SK-N-SH (cell line): ENCODE data around the gene MBTPS1. TPM values are rescaled to one million over a fixed set of nuclear protein-coding genes. Genes with fewer than 3 reads are reported as not detected.
A peak's percentile ranks its signal among the peaks of the same experiment; 100 is the strongest.

Source experiments
- CTCF ChIA-PET: fragments of 300-600, 350-600 bp; formaldehyde crosslinking; extraction: SDS; loops from one replicate; lab custom pipeline; 2021; lab: Yijun Ruan, JAX
- POLR2A ChIA-PET: fragments of 350-600 bp; sonication (Branson Sonifier 250); formaldehyde crosslinking; extraction: SDS; loops from one replicate; lab custom pipeline; 2020; ENCODE audit warnings: antibody characterized with exemption, inconsistent platforms; lab: Yijun Ruan, JAX
- DNase-seq: peaks from one replicate; pipeline ENCODE4 v3.0.0; 2012
- H2AFZ ChIP-seq: fragments of 200-600 bp; sonication (generic); 2 replicates; pipeline ENCODE4 v1.8.1; 2016; ENCODE audit warnings: antibody characterized with exemption, mild to moderate bottlenecking, low read depth
- H3F3A ChIP-seq: fragments of 200-600 bp; sonication (generic); replicated peaks from 2 replicates; pipeline ENCODE3; 2016; ENCODE audit warnings: antibody characterized with exemption, mild to moderate bottlenecking; ENCODE audit not compliant: insufficient read depth
- H3K27ac ChIP-seq, 2 experiments: fragments of 200-500 bp in 1 of 2; fragments of 200-600 bp in 1 of 2; sonication (Bioruptor generic) in 1 of 2; sonication (generic), shearing (Covaris generic) in 1 of 2; 2 replicates each; pipeline versions ENCODE4 v1.5.1 to v1.6.1; 2014 to 2016; ENCODE audit warnings: low read depth in 2 of 2, inconsistent platforms in 1 of 2, low read length in 1 of 2, mild to moderate bottlenecking in 1 of 2, mixed read lengths in 1 of 2
- H3K27me3 ChIP-seq: fragments of 200-600 bp; sonication (generic), shearing (Covaris generic); 2 replicates; pipeline ENCODE4 v1.6.1; 2016; ENCODE audit warnings: mixed run types; ENCODE audit not compliant: insufficient read depth
- H3K36me3 ChIP-seq, 2 experiments: fragments of 200-500 bp in 1 of 2; fragments of 200-600 bp in 1 of 2; sonication (Bioruptor generic) in 1 of 2; sonication (generic) in 1 of 2; replicated peaks in 1 of 2; 2 replicates each; pipeline versions ENCODE3 to v1.5.1; 2014 to 2016; ENCODE audit warnings: low read length in 1 of 2, mild to moderate bottlenecking in 1 of 2; ENCODE audit not compliant: insufficient read depth in 2 of 2, control insufficient read depth in 1 of 2
- H3K4me1 ChIP-seq, 2 experiments: fragments of 200-500 bp in 1 of 2; fragments of 200-600 bp in 1 of 2; sonication (Bioruptor generic) in 1 of 2; sonication (generic), shearing (Covaris generic) in 1 of 2; 2 replicates each; pipeline versions ENCODE4 v1.5.1 to v1.6.1; 2014 to 2016; ENCODE audit warnings: low read depth in 1 of 2, low read length in 1 of 2, mixed run types in 1 of 2; ENCODE audit not compliant: insufficient read depth in 2 of 2, control insufficient read depth in 1 of 2
- H3K4me2 ChIP-seq: fragments of 200-600 bp; sonication (generic), shearing (Covaris generic); 2 replicates; pipeline ENCODE4 v1.6.1; 2017; ENCODE audit warnings: mixed run types
- H3K4me3 ChIP-seq, 2 experiments: fragments of 200-500 bp in 1 of 2; fragments of 200-600 bp in 1 of 2; sonication (Bioruptor generic) in 1 of 2; sonication (generic), shearing (Covaris generic) in 1 of 2; 2 replicates each; pipeline versions ENCODE4 v1.5.1 to v1.8.1; 2014 to 2016; ENCODE audit warnings: low read depth in 2 of 2, inconsistent platforms in 1 of 2, low read length in 1 of 2, mild to moderate bottlenecking in 1 of 2, mixed read lengths in 1 of 2, moderate library complexity in 1 of 2
- H3K79me2 ChIP-seq: fragments of 200-600 bp; sonication (generic); 2 replicates; pipeline ENCODE4 v1.8.1; 2017; ENCODE audit warnings: mild to moderate bottlenecking; ENCODE audit not compliant: insufficient read depth
- H3K9ac ChIP-seq: fragments of 200-600 bp; sonication (generic); 2 replicates; pipeline ENCODE4 v1.6.1; 2017; ENCODE audit warnings: mixed run types
- H3K9me2 ChIP-seq: fragments of 200-600 bp; sonication (generic); 2 replicates; pipeline ENCODE4 v1.6.1; 2017; ENCODE audit warnings: mixed run types
- H3K9me3 ChIP-seq: fragments of 200-600 bp; sonication (generic); 2 replicates; pipeline ENCODE4 v1.6.1; 2017; ENCODE audit warnings: mixed run types, mild to moderate bottlenecking, moderate library complexity
- H4K20me1 ChIP-seq: fragments of 200-600 bp; sonication (generic); 2 replicates; pipeline ENCODE4 v1.6.1; 2017; ENCODE audit warnings: mild to moderate bottlenecking, mixed run types; ENCODE audit not compliant: insufficient read depth
- CTCF ChIP-seq: fragments of 200-600 bp; sonication (generic); IDR thresholded peaks from 2 replicates; pipeline ENCODE4 v1.6.1; 2017; ENCODE audit warnings: antibody characterized with exemption, mild to moderate bottlenecking, moderate library complexity
- FOXM1 ChIP-seq: IDR thresholded peaks from 2 replicates; pipeline ENCODE4 v1.4.0; 2012; ENCODE audit warnings: low read depth, mild to moderate bottlenecking
- GABPA ChIP-seq: IDR thresholded peaks from 2 replicates; pipeline ENCODE4 v1.4.0; 2012; ENCODE audit warnings: low read depth, mild to moderate bottlenecking
- JUND ChIP-seq: IDR thresholded peaks from 2 replicates; pipeline ENCODE4 v1.4.0; 2012
- MEF2A ChIP-seq: IDR thresholded peaks from 2 replicates; pipeline ENCODE4 v1.4.0; 2012; ENCODE audit warnings: low read depth, borderline replicate concordance
- MXI1 ChIP-seq: IDR thresholded peaks from 2 replicates; pipeline ENCODE4 v1.6.1; 2012; ENCODE audit warnings: mild to moderate bottlenecking, low read depth, low read length, improper control_type of control experiment
- RCOR1 ChIP-seq: fragments of 150-350 bp; IDR thresholded peaks from 2 replicates; pipeline ENCODE4 v1.6.1; 2017; ENCODE audit warnings: antibody characterized with exemption, low read length
- REST ChIP-seq: IDR thresholded peaks from 2 replicates; pipeline ENCODE4 v1.6.1; 2012; ENCODE audit warnings: mild to moderate bottlenecking, low read depth, low read length, moderate library complexity
- TCF12 ChIP-seq: IDR thresholded peaks from 2 replicates; pipeline ENCODE4 v1.4.0; 2012
- TEAD4 ChIP-seq: IDR thresholded peaks from 2 replicates; pipeline ENCODE4 v1.4.0; 2012; ENCODE audit warnings: mild to moderate bottlenecking, borderline replicate concordance; ENCODE audit not compliant: insufficient read depth
- ZBTB33 ChIP-seq: IDR thresholded peaks from 2 replicates; pipeline ENCODE4 v1.4.0; 2012; ENCODE audit warnings: low read depth, borderline replicate concordance
- WGBS: methylation state at CpG from one replicate; pipeline ENCODE4 v1.1.6; 2017; ENCODE audit warnings: low lambda C conversion rate; 5-methylcytosine and 5-hydroxymethylcytosine counted together
- polyA plus RNA-seq, 3 experiments: library from polyadenylated mRNA; depleted of rRNA; stranded (reverse); fragments of >200 nt; gene quantifications; 2 replicates each; pipeline ENCODE4 v1.2.3, GENCODE V29; 2012

MBTPS1 gene
- polyA plus RNA-seq, 1 of the 3 experiments (the other 2 are of a cell fraction): 84.9 TPM

DNA sequence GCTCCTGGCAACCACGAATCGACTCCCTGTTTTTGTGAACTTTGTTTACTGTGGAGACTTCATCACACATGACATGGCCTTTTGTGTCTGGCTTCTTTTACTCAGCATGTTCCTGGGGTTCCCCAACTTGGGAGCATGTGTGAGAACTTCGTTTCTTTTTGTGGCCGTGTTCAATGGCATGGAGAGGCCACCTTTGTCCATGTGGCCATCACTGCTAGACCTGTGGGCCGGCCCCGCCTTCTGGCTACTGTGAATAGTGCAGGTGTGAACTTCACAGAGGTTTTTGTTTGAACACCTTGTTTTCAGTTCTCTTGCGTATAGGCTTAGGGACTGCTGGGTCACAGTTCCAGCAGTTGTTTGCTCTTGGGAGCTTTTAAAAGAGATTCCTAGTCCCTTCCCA lies 68.5 kb downstream of the MBTPS1 start:
- Histone ChIP-seq H3K9ac (no peak overlapping the region), H3K4me3 (no peak overlapping the region), H4K20me1 (no peaks in the 10 kb centered on the region), H3K4me2 (no peak overlapping the region), H3K27ac (no peak overlapping the region), H3K36me3 (peaks cover 0 to 23% of the 10 kb centered on the region in 2 experiments), H3K9me3 (no peaks in the 10 kb centered on the region), H3K4me1 (peaks cover 0 to 5% of the 10 kb centered on the region in 2 experiments; a peak in 1 of 4 replicates), H3F3A (no peaks in the 10 kb centered on the region), H3K79me2 (no peaks in the 10 kb centered on the region), H3K27me3 (no peaks in the 10 kb centered on the region), H2AFZ (no peak overlapping the region), H3K9me2 (no peaks in the 10 kb centered on the region)
- 94% methylated on average over 7 of the region's 7 CpGs for WGBS
- no peak for DNase-seq
- ChIA-PET CTCF (interaction anchor here (1.0 to 4.4 kb wide), 4 partner anchors 9 to 92 kb away, joined by 3 to 32 read pairs (median 6); no protein-coding TSS in a partner anchor), POLR2A (no interaction called here)
- TF ChIP-seq CTCF: peak; percentile 18; the same call in 1 of the 2 replicates
- no peak for TF ChIP-seq MEF2A
- no peak for TF ChIP-seq FOXM1

GRCh38 chr16:84047626-84048025 lies 69.1 kb downstream of the MBTPS1 start:
- CTCF ChIA-PET: interaction anchor here (1.0 to 4.4 kb wide), 4 partner anchors 10 to 91 kb away, joined by 3 to 32 read pairs (median 6); no protein-coding TSS in a partner anchor
- Histone ChIP-seq H3K4me3 (no peak overlapping the region), H3K4me2 (no peak overlapping the region), H3K36me3 (peaks cover 0 to 17% of the 10 kb centered on the region in 2 experiments), H3K27me3 (no peaks in the 10 kb centered on the region), H3K9me2 (no peaks in the 10 kb centered on the region), H2AFZ (no peak overlapping the region), H3K4me1 (peaks cover 0 to 5% of the 10 kb centered on the region in 2 experiments; a peak in 1 of 4 replicates), H4K20me1 (no peaks in the 10 kb centered on the region), H3K9me3 (no peaks in the 10 kb centered on the region), H3K79me2 (no peaks in the 10 kb centered on the region), H3F3A (no peaks in the 10 kb centered on the region), H3K27ac (no peak overlapping the region), H3K9ac (no peak overlapping the region)
- no peak for DNase-seq
- 100% methylated on average over 2 of the region's 6 CpGs for WGBS
- TF ChIP-seq REST: no peak
- TF ChIP-seq TEAD4: no peak
- TF ChIP-seq JUND: no peak
- no peak for TF ChIP-seq FOXM1
- no peak for TF ChIP-seq MXI1
- no peak for TF ChIP-seq TCF12
- TF ChIP-seq GABPA: no peak
- TF ChIP-seq ZBTB33: no peak
- no peak for TF ChIP-seq RCOR1
- no peak for TF ChIP-seq CTCF
- POLR2A ChIA-PET: no interaction called here
